Hepatocyte (in vitro differentiated cells): ENCODE measurements around the gene WTIP. TPM values are rescaled to one million over a fixed set of nuclear protein-coding genes. Genes with fewer than 3 reads are reported as not detected.
"Not testable (repeated sequence)": the region's sequence is repeated elsewhere in the genome, so short reads cannot be mapped to it uniquely, and the experiment has no call there.

Experiments
- DNase-seq: peaks from one replicate; pipeline ENCODE4 v3.0.0-alpha.2; 2016; ENCODE audit warnings: low spot score
- H2AFZ ChIP-seq: fragments of 200-600 bp; sonication (generic); 2 replicates; pipeline ENCODE4 v1.6.0; 2016; ENCODE audit warnings: antibody characterized with exemption, mild to moderate bottlenecking
- H3K27ac ChIP-seq: fragments of 200-600 bp; sonication (generic); 2 replicates; pipeline ENCODE4 v1.5.1; 2016; ENCODE audit warnings: mild to moderate bottlenecking
- H3K27me3 ChIP-seq: fragments of 200-600 bp; sonication (generic); 2 replicates; pipeline ENCODE4 v1.6.1; 2016
- H3K36me3 ChIP-seq: fragments of 200-600 bp; sonication (generic); replicated peaks from 2 replicates; pipeline ENCODE4 v1.5.1; 2016; ENCODE audit warnings: low read depth; ENCODE audit not compliant: insufficient read depth
- H3K4me1 ChIP-seq: fragments of 200-600 bp; sonication (generic); 2 replicates; pipeline ENCODE4 v1.5.1; 2016; ENCODE audit warnings: mild to moderate bottlenecking, moderate library complexity; ENCODE audit not compliant: insufficient read depth
- H3K4me2 ChIP-seq: fragments of 200-600 bp; sonication (generic); 2 replicates; pipeline ENCODE4 v1.6.0; 2016
- H3K4me3 ChIP-seq: fragments of 200-600 bp; sonication (generic); 2 replicates; pipeline ENCODE4 v1.5.1; 2016; ENCODE audit warnings: mild to moderate bottlenecking
- H3K79me2 ChIP-seq: fragments of 200-600 bp; sonication (generic); 2 replicates; pipeline ENCODE4 v1.6.0; 2017; ENCODE audit warnings: mild to moderate bottlenecking
- H3K9me2 ChIP-seq: fragments of 200-600 bp; sonication (generic); replicated peaks from 2 replicates; pipeline ENCODE4 v1.6.0; 2017; ENCODE audit warnings: mild to moderate bottlenecking; ENCODE audit not compliant: insufficient read depth
- H3K9me3 ChIP-seq: fragments of 200-600 bp; sonication (generic); 2 replicates; pipeline ENCODE4 v1.5.1; 2016; ENCODE audit warnings: low read depth, mild to moderate bottlenecking
- H4K20me1 ChIP-seq: fragments of 200-600 bp; sonication (generic); 2 replicates; pipeline ENCODE4 v1.6.0; 2016; ENCODE audit warnings: mild to moderate bottlenecking; ENCODE audit not compliant: insufficient read depth, poor library complexity, severe bottlenecking
- EZH2 ChIP-seq: fragments of 200-600 bp; sonication (generic); IDR thresholded peaks from 2 replicates; pipeline ENCODE4 v1.6.1; 2016; ENCODE audit warnings: antibody characterized with exemption, mild to moderate bottlenecking, borderline replicate concordance
- EZH2phosphoT487 ChIP-seq: fragments of 200-600 bp; sonication (generic); IDR thresholded peaks from one replicate; pipeline ENCODE4 v1.6.1; 2018; ENCODE audit warnings: antibody characterized with exemption, mild to moderate bottlenecking, low read depth, moderate library complexity; ENCODE audit not compliant: unreplicated experiment, severe bottlenecking
- WGBS: methylation state at CpG from one replicate; pipeline ENCODE4 v1.1.6; 2016; ENCODE audit warnings: low lambda C conversion rate; ENCODE audit errors: missing lambda C conversion rate; 5-methylcytosine and 5-hydroxymethylcytosine counted together
- polyA plus RNA-seq: library from polyadenylated mRNA; unstranded; fragments of >200 nt; fragmentation: Nextera tagmentation; extraction: Ambion mirVana; gene quantifications from 2 replicates; pipeline ENCODE4 v1.2.1, GENCODE V29; 2016
- total RNA-seq: library from RNA; depleted of rRNA; stranded (reverse); fragments of >200 nt; gene quantifications from 2 replicates; pipeline ENCODE4 v1.2.3, GENCODE V29; 2014
- TF ChIP-seq, protein P1 (sequence below): fragments of 200-600 bp; sonication (generic); IDR thresholded peaks from 2 replicates; pipeline ENCODE4 v1.5.1; 2016; ENCODE audit warnings: antibody characterized with exemption, mild to moderate bottlenecking; ENCODE audit not compliant: poor library complexity

Gene WTIP
- total and polyA plus RNA-seq, 2 experiments from 2014 or later = 18.1 to 21.5 TPM

DNA sequence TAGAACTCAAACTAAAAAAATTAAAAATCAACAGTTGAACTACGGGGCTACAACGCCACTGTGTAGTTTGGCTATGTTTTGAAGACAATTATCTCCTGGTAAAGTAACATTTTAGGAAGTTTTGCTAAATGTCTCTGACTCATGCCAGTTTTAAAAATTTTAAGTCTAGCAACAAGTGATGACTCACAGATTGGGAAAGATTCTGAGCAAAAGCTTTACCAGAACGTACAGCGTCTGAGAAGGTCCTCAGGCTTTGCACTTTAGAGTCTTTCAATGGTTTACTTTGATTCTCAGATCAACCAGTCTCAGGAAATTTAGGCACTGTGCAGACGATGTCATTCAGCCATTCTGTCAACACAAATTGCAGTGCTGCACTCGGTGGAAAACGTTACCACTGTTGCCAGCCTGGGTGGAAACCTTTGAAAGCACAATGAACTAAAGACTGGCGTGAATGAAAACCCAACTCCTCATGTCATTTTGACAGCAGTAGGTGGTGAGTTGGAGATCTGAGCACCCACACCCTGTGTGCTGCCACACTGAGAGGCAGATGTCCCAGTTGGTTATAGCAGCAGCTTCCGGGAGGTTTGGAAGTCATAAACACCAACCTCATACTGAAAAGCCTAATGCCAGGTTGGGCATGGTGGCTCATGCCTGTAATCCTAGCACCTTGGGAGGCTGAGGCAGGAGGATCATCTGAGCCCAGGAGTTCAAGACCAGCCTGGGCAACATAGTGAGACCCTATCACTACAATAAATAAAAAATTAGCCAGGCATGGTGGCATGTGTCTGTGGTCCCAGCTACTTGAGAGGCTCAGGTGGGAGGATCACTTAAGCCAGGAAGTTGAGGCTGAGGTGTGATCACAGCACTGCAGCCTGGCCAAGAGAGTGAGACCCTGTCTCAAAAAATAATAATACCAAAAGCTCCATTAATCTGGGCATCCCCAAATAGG lies 6.3 kb upstream of the WTIP start:
- Histone ChIP-seq H3K27ac (no peak overlapping the region), H3K9me3 (no peaks in the 10 kb centered on the region), H3K27me3 (no peaks in the 10 kb centered on the region), H3K79me2 (no peaks in the 10 kb centered on the region), H3K4me3 (no peak overlapping the region), H3K9me2 (no peaks in the 10 kb centered on the region), H4K20me1 (no peaks in the 10 kb centered on the region), H3K36me3 (no peaks in the 10 kb centered on the region), H3K4me2 (no peak overlapping the region), H3K4me1 (no peaks in the 10 kb centered on the region), H2AFZ (no peak overlapping the region)
- DNase-seq = peak; percentile 27
- WGBS = 80% methylated on average over 9 of the region's 9 CpGs
- no peak for TF ChIP-seq EZH2
- TF ChIP-seq, protein P1, sequence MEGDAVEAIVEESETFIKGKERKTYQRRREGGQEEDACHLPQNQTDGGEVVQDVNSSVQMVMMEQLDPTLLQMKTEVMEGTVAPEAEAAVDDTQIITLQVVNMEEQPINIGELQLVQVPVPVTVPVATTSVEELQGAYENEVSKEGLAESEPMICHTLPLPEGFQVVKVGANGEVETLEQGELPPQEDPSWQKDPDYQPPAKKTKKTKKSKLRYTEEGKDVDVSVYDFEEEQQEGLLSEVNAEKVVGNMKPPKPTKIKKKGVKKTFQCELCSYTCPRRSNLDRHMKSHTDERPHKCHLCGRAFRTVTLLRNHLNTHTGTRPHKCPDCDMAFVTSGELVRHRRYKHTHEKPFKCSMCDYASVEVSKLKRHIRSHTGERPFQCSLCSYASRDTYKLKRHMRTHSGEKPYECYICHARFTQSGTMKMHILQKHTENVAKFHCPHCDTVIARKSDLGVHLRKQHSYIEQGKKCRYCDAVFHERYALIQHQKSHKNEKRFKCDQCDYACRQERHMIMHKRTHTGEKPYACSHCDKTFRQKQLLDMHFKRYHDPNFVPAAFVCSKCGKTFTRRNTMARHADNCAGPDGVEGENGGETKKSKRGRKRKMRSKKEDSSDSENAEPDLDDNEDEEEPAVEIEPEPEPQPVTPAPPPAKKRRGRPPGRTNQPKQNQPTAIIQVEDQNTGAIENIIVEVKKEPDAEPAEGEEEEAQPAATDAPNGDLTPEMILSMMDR = no peak
- TF ChIP-seq EZH2phosphoT487 = no peak

GRCh38 chr19:34475975-34476594 lies 5.5 kb upstream of the WTIP start:
- 87% methylated on average over 5 of the region's 5 CpGs for WGBS
- Histone ChIP-seq H3K36me3 (no peaks in the 10 kb centered on the region), H4K20me1 (no peaks in the 10 kb centered on the region), H3K4me1 (peaks cover 6% of the 10 kb centered on the region), H3K27me3 (no peaks in the 10 kb centered on the region), H3K9me3 (no peaks in the 10 kb centered on the region), H3K9me2 (no peaks in the 10 kb centered on the region), H3K4me2 (no peak overlapping the region), H3K27ac (no peak overlapping the region), H3K4me3 (no peak overlapping the region), H3K79me2 (no peaks in the 10 kb centered on the region), H2AFZ (no peak overlapping the region)
- TF ChIP-seq, protein P1 = no peak
- no peak for TF ChIP-seq EZH2
- no peak for TF ChIP-seq EZH2phosphoT487
- DNase-seq = no peak

- Histone ChIP-seq H3K4me1 (peaks cover 10% of the 10 kb centered on the region), H3K79me2 (peaks cover 11% of the 10 kb centered on the region), H4K20me1 (peaks cover 11% of the 10 kb centered on the region)
- H3K9me2 ChIP-seq, H3K27ac ChIP-seq, H3K4me2 ChIP-seq, H3K9me3 ChIP-seq, DNase-seq, H3K4me3 ChIP-seq, H2AFZ ChIP-seq, H3K36me3 ChIP-seq, H3K27me3 ChIP-seq: not testable (repeated sequence)
- WGBS = 96% methylated on average over 4 of the region's 4 CpGs
Measured at GRCh38 chr19:34478496-34478895, 3.1 kb upstream of the WTIP start.

GRCh38 chr19:34479396-34479795 lies 2.2 kb upstream of the WTIP start:
- H3K4me3 ChIP-seq = no peak overlapping the region
- H3K4me2 ChIP-seq = no peak overlapping the region
- 84% methylated on average over 7 of the region's 7 CpGs for WGBS
- peaks cover 20% of the 10 kb centered on the region for H4K20me1 ChIP-seq
- H3K27me3 ChIP-seq = no peaks in the 10 kb centered on the region
- peaks cover 11% of the 10 kb centered on the region for H3K4me1 ChIP-seq
- no peaks in the 10 kb centered on the region for H3K9me2 ChIP-seq
- TF ChIP-seq EZH2 = no peak
- TF ChIP-seq, protein P1 = no peak
- no peak for TF ChIP-seq EZH2phosphoT487
- H3K79me2 ChIP-seq = peaks cover 20% of the 10 kb centered on the region
- no peak for DNase-seq
- H3K9me3 ChIP-seq = no peaks in the 10 kb centered on the region
- H3K27ac ChIP-seq = no peak overlapping the region
- no peak overlapping the region for H2AFZ ChIP-seq
- H3K36me3 ChIP-seq = no peaks in the 10 kb centered on the region
